Testis (tissue), 3 donors: Measurements from ENCODE around the gene SNX19. TPM values are rescaled to one million over a fixed set of nuclear protein-coding genes. Genes with fewer than 3 reads are reported as not detected.

Source experiments
- DNase-seq: peaks from one replicate; pipeline ENCODE4 v3.0.0-alpha.2; 2019
- H3K27ac ChIP-seq, 2 donors: fragments of 200-600 bp; sonication (generic); one replicate each; pipeline ENCODE4 v1.5.1; 2019
- H3K27me3 ChIP-seq: fragments of 200-600 bp; sonication (generic); one replicate; pipeline ENCODE4 v1.5.1; 2019
- H3K36me3 ChIP-seq: fragments of 200-600 bp; sonication (generic); one replicate; pipeline ENCODE4 v1.5.1; 2017; ENCODE audit warnings: low read depth; ENCODE audit errors: missing control alignments
- H3K4me1 ChIP-seq: fragments of 200-600 bp; sonication (generic); one replicate; pipeline ENCODE4 v1.5.1; 2019
- H3K4me3 ChIP-seq, 2 donors: fragments of 200-600 bp; sonication (generic); one replicate each; pipeline ENCODE4 v1.5.1; 2017 to 2019
- H3K9me3 ChIP-seq: fragments of 200-600 bp; sonication (generic); one replicate; pipeline ENCODE4 v1.5.1; 2017
- CTCF ChIP-seq, 3 experiments: fragments of 450-650 bp in 2 of 3; fragments of 200-600 bp in 1 of 3; sonication (generic) in 1 of 3; IDR thresholded peaks; one replicate each; pipeline ENCODE4 v1.5.1; 2016 to 2019; ENCODE audit warnings: antibody characterized with exemption in 3 of 3, mild to moderate bottlenecking in 2 of 3, moderate library complexity in 1 of 3
- POLR2A ChIP-seq: fragments of 450-650 bp; IDR thresholded peaks from one replicate; pipeline ENCODE4 v1.6.1; 2017; ENCODE audit warnings: antibody characterized with exemption, mild to moderate bottlenecking, moderate library complexity
- WGBS, 2 donors: methylation state at CpG; one replicate each; pipeline ENCODE4 v1.1.5; 2018; 5-methylcytosine and 5-hydroxymethylcytosine counted together
- intact Hi-C: fragments of 100-400 bp; cut with DNase I; formaldehyde crosslinking; loops from one replicate; pipeline ENCODE4 v1.15.1; 2023; ENCODE audit warnings: low total_unique reads
- polyA plus RNA-seq: library from polyadenylated mRNA; stranded (reverse); fragments of 350-450 nt; fragmentation: Illumina TruSeq; extraction: RNeasy Lipid Tissue Mini Kit (QIAGEN cat#74804); gene quantifications from one replicate; pipeline ENCODE4 v1.2.3, GENCODE V29; 2014; ENCODE audit warnings: low read depth, low replicate concordance; ENCODE audit not compliant: insufficient read depth
- total RNA-seq, 2 donors: library from RNA; depleted of rRNA; stranded (reverse); fragments of >200 nt; gene quantifications; one replicate each; pipeline ENCODE4 v1.2.3, GENCODE V29; 2016

Gene SNX19
- total and polyA plus RNA-seq, 3 donors from 2014 or later = 131 to 153 (median 144) TPM

- H3K27ac ChIP-seq = no peak overlapping the region
- no peak for DNase-seq
- H3K36me3 ChIP-seq = no peaks in the 10 kb centered on the region
- WGBS, 2 donors = 55 to 60% methylated on average over 4 of the region's 4 CpGs
- intact Hi-C loops = no loop called here
- no peaks in the 10 kb centered on the region for H3K9me3 ChIP-seq
- H3K4me3 ChIP-seq = no peak overlapping the region
- no peaks in the 10 kb centered on the region for H3K4me1 ChIP-seq
- TF ChIP-seq CTCF (IDR thresholded peaks at IDR 0.05) (no peak), POLR2A (no peak)
- H3K27me3 ChIP-seq = no peaks in the 10 kb centered on the region
Observed at GRCh38 chr11:130876100-130876499, 40.2 kb downstream of the SNX19 start.

GRCh38 chr11:130874955-130875531 lies 41.2 kb downstream of the SNX19 start:
- Histone ChIP-seq H3K27ac (peak overlapping the region in 1 of 2 donors; percentile 5), H3K36me3 (no peaks in the 10 kb centered on the region)
- 70 to 80% methylated on average over 7 of the region's 7 CpGs for WGBS, 2 donors

GRCh38 chr11:130874396-130874795 lies 41.9 kb downstream of the SNX19 start:
- no peak overlapping the region for H3K4me3 ChIP-seq
- TF ChIP-seq CTCF (IDR thresholded peaks at IDR 0.05) (no peak), POLR2A (no peak)
- no peaks in the 10 kb centered on the region for H3K36me3 ChIP-seq
- H3K27me3 ChIP-seq = no peaks in the 10 kb centered on the region
- WGBS, 2 donors = 0 to 47% methylated on average over 1 of the region's 1 CpG
- no peaks in the 10 kb centered on the region for H3K4me1 ChIP-seq
- no peak for DNase-seq
- intact Hi-C loops = no loop called here
- H3K27ac ChIP-seq = no peak overlapping the region
- H3K9me3 ChIP-seq = no peaks in the 10 kb centered on the region

More at GRCh38 chr11:130874955-130875531, 41.2 kb downstream of the SNX19 start:
- H3K9me3 ChIP-seq = no peaks in the 10 kb centered on the region
- TF ChIP-seq POLR2A (no peak), CTCF (IDR thresholded peaks at IDR 0.05) (no peak)
- no peaks in the 10 kb centered on the region for H3K27me3 ChIP-seq
- intact Hi-C loops = no loop called here
- no peaks in the 10 kb centered on the region for H3K4me1 ChIP-seq
- no peak for DNase-seq
- H3K4me3 ChIP-seq = no peak overlapping the region

GRCh38 chr11:130873761-130874160 lies 42.5 kb downstream of the SNX19 start:
- intact Hi-C loops = no loop called here
- Histone ChIP-seq H3K4me1 (no peaks in the 10 kb centered on the region), H3K36me3 (no peaks in the 10 kb centered on the region), H3K4me3 (no peak overlapping the region), H3K27me3 (no peaks in the 10 kb centered on the region), H3K27ac (no peak overlapping the region), H3K9me3 (no peaks in the 10 kb centered on the region)
- no peak for DNase-seq
- 80 to 86% methylated on average over 1 of the region's 1 CpG for WGBS, 2 donors
- no peak for TF ChIP-seq CTCF (IDR thresholded peaks at IDR 0.05)
- TF ChIP-seq POLR2A = no peak

- H3K9me3 ChIP-seq = no peaks in the 10 kb centered on the region
- no peaks in the 10 kb centered on the region for H3K36me3 ChIP-seq
- H3K4me3 ChIP-seq = no peak overlapping the region
- H3K27ac ChIP-seq = no peak overlapping the region
- DNase-seq = no peak
- WGBS, 2 donors = 74 to 89% methylated on average over 6 of the region's 6 CpGs
- intact Hi-C loops = no loop called here
- no peak for TF ChIP-seq POLR2A
- TF ChIP-seq CTCF (IDR thresholded peaks at IDR 0.05) = no peak
- H3K4me1 ChIP-seq = no peaks in the 10 kb centered on the region
- H3K27me3 ChIP-seq = no peaks in the 10 kb centered on the region
Observed at GRCh38 chr11:130872981-130873380, 43.3 kb downstream of the SNX19 start.
